NT2/D1 (cell line): ENCODE data around the gene ARID1B.

Experiments used
- SUZ12 ChIP-seq: IDR thresholded peaks from 2 replicates; pipeline ENCODE4 v1.6.1; 2011; ENCODE audit not compliant: insufficient read length, insufficient read depth; ENCODE audit errors: extremely low read depth
- YY1 ChIP-seq: IDR thresholded peaks from 2 replicates; pipeline ENCODE4 v1.6.1; 2011; ENCODE audit not compliant: insufficient read length, insufficient read depth
- ZNF274 ChIP-seq: IDR thresholded peaks from 2 replicates; pipeline ENCODE4 v1.6.1; 2011; ENCODE audit warnings: mild to moderate bottlenecking, low read depth, low read length

- no peak for TF ChIP-seq ZNF274
- no peak for TF ChIP-seq SUZ12
- no peak for TF ChIP-seq YY1
Measured at GRCh38 chr6:156862711-156863110, 85.5 kb downstream of the ARID1B start.
